Measurements from ENCODE around the gene PLET1.

DNA sequence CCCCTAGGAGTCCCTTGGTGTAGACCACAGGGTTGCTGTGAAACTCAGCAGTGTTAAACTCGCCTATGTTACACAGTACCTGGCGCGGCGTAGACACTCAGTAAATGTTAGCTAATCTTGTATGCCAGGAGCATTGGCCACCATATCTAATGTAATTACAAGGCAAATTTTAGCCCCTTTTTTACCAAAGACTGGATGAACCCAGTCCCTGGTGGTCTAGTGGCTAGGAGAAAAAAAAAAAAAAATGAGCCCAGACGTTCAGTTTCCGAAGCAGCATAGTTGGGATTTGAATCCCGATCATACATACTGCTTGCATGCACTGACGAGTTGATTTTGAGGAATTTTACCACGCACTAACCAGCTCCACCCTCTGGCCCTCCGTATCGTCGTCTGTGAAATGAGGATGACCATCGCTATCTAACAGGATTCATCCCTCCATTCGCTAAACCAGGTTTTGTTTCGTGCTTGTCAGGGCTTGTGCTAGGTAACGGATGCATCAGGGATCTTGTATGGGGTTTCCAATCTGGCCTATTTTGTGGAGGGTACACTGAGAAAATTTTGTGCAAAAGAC, 33.7 kb downstream of the PLET1 start:
- peak in 1 of 2 experiments; percentile 17; a peak in 1 of 3 replicates for TF ChIP-seq POLR2A (IDR thresholded peaks at IDR 0.05; ENCODE audit: control extremely low read depth in 1 of 2, low read depth in 2 of 2, low read length in 2 of 2)
- no peak for TF ChIP-seq JUND (IDR thresholded peaks at IDR 0.05; ENCODE audit: low read length)
- no peak for TF ChIP-seq CTCF (IDR thresholded peaks at IDR 0.05; ENCODE audit: control extremely low read depth in 1 of 3, insufficient read depth in 1 of 3, low read depth in 1 of 3, low read length in 3 of 3)
- TF ChIP-seq NRF1 (IDR thresholded peaks at IDR 0.05; ENCODE audit: low read depth, low read length), result no peak
- no peak for TF ChIP-seq CEBPB (IDR thresholded peaks at IDR 0.05; ENCODE audit: low read depth, low read length)
- no peak for TF ChIP-seq EZH2 (IDR thresholded peaks at IDR 0.05; ENCODE audit: low read depth, low read length, severe bottlenecking)
- TF ChIP-seq, protein P1, sequence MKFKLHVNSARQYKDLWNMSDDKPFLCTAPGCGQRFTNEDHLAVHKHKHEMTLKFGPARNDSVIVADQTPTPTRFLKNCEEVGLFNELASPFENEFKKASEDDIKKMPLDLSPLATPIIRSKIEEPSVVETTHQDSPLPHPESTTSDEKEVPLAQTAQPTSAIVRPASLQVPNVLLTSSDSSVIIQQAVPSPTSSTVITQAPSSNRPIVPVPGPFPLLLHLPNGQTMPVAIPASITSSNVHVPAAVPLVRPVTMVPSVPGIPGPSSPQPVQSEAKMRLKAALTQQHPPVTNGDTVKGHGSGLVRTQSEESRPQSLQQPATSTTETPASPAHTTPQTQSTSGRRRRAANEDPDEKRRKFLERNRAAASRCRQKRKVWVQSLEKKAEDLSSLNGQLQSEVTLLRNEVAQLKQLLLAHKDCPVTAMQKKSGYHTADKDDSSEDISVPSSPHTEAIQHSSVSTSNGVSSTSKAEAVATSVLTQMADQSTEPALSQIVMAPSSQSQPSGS (IDR thresholded peaks at IDR 0.05; ENCODE audit: low read length), result no peak
- TF ChIP-seq YY1 (IDR thresholded peaks at IDR 0.05; ENCODE audit: low read depth, low read length), result no peak
- no peak for TF ChIP-seq BRCA1 (IDR thresholded peaks at IDR 0.05; ENCODE audit: low read depth, low read length)
